ENCODE measurements around the gene ZFP1. TPM values are rescaled to one million over a fixed set of nuclear protein-coding genes. Genes with fewer than 3 reads are reported as not detected.

ZFP1 gene
- total RNA-seq, 4 donors from 2014 or later: 5.5 to 12.6 (median 7.0) TPM

DNA sequence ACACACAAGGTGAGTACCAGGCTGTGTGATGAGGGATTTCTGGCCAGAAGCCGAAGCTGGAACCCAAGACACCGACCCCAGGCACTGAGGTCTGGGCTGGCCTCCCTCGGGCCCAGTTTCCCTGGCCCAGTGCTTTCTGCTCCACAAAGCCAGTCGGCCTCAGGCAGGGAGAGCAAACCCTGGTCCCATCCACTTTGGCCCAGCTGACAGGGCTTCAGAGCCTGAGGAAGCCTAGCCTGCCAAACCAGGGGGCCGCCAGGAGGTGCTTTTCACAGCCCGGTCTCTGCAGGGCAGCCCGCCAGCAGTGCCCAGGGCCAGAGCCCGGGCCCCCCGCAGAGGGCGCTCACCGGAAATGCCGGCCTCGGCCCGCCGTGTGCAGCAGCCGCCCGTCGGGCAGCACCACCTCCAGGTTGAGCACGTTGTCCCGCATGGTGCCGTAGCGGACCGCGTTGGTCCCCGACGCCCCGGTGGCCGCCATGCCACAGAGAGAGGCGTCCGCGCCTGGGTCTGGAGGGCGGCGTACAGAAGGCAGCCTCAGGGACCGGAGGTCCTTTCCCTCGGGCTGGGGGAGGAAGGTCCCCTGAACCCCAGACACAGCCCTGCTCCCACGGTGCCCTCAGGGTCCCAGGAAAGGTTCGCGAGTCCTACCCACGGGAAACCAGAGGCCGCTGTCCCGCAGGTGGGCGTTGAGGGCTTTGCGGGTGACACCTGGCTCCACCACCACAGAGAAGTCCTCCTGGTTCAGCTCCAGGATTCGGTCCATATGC, 34.0 kb upstream of the ZFP1 start:
- DNase-seq (ENCODE audit: low spot score): no peak
- TF ChIP-seq, protein P1, sequence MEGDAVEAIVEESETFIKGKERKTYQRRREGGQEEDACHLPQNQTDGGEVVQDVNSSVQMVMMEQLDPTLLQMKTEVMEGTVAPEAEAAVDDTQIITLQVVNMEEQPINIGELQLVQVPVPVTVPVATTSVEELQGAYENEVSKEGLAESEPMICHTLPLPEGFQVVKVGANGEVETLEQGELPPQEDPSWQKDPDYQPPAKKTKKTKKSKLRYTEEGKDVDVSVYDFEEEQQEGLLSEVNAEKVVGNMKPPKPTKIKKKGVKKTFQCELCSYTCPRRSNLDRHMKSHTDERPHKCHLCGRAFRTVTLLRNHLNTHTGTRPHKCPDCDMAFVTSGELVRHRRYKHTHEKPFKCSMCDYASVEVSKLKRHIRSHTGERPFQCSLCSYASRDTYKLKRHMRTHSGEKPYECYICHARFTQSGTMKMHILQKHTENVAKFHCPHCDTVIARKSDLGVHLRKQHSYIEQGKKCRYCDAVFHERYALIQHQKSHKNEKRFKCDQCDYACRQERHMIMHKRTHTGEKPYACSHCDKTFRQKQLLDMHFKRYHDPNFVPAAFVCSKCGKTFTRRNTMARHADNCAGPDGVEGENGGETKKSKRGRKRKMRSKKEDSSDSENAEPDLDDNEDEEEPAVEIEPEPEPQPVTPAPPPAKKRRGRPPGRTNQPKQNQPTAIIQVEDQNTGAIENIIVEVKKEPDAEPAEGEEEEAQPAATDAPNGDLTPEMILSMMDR (IDR thresholded peaks at IDR 0.05): no peak

DNA sequence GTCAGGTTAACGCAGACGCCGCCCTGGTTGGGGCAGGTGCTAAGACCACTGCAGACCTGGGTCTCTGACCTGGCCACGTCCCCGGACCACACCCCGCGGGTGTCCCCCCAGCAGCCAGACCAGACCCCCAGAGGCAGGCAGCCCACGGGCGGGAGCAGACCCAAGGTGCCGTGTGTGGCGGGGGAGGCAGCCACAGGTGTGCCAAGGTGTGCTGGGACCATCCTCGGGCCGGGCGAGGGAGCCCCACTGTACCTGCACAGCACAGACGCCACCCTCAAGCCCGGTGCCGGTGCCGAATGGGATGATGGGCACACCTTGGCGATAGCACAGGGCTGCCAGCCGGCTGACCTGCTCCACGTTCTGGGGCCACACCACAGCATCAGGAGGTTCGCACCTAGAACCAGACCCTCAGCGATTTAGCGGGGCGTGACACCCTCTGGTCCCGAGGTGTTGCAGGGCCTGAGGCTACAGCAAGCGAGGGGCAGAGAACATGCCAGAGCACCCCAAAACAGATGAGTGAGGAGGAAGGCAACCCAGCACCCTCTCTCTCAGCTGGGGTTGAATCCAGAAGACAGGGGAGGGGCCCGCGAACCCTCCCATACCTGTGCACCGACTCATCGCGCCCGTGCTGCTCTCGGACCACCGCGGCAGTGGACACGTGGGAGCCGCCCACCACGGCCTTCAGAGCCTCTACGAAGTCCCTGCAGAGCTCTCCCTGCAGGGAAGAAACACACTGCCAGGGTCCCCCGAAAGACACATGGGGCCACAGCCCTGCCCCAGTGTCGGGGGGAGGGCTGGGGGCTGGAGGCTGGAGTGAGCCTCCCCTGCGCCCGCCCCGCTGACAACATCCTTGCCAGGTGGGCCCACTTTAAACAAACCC, 33.1 kb upstream of the ZFP1 start:
- TF ChIP-seq, protein P1 (IDR thresholded peaks at IDR 0.05): no peak
- DNase-seq (ENCODE audit: low spot score) (no peak), ATAC-seq (ENCODE audit: low FRiP score) (no peak)

More for the DNA sequence above, 34.0 kb upstream of the ZFP1 start:
- ATAC-seq (ENCODE audit: low FRiP score): no peak

DNA sequence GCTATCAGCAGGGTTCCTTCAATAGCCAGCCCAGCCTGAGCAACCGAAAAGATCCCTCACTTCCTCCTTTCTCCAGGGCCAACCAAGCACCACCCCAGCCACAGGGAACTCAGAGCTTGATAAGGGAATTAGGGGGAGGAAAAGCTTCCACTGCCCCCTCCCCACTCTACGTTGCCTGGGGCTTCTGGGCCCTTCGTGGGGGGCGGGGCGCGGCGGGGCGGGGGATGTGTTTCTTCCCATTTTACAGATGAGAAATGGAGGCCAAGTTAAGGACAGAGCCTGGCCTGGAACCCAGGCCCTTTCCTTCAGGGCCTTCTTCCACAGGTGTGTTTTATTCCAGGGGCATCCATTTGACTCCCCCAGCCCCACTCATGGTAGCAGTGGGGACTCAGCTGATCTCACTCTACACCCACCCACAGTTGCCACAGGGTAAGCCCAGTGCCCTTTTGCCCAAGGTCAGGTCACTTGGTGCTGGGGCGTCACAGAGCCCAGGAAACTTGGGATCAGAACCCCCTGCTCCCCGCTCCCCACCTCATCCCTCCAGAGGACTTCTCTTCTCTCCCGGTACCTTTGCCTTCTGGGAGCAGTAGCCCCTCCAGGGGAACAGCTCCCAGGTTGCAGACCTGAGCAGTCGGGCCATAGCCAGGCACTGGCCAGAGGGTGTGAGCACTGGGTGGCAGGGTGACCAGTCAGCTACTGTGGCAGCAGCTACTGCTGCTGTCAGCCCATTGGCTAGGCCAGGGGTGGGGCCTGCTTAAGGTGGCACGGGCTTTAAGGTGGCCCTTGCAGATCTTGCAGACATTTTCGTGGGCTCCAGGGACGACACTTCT, 32.0 kb upstream of the ZFP1 start, which contains the start of gene LDHD:
LDHD (minus strand) TSS at position 700 of the 830 bp plus-strand sequence; CDS start at position 640, 60 bp downstream.
- DNase-seq (ENCODE audit: low spot score) (no peak), ATAC-seq (ENCODE audit: low FRiP score) (peak; percentile 48)
- TF ChIP-seq, protein P1 (IDR thresholded peaks at IDR 0.05): no peak

DNA sequence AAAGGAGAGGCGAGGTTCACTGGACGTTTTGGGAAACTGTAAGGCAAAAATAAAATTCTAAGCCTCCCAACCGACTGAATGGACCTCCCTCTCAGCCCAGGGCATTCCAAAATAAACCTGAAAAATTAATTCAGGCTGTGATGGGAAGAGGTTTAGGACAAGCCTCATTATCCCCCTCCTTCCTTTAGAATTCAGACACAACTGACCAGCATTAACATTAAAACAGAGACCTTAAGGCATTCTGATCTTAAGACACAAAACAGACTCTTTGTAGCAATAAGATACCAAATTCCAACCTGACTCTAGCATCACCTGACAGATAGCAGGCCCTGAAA, 31.4 kb upstream of the ZFP1 start:
- TF ChIP-seq, protein P1 (IDR thresholded peaks at IDR 0.05): no peak
- ATAC-seq (ENCODE audit: low FRiP score): no peak
- no peak for DNase-seq (ENCODE audit: low spot score)

DNA sequence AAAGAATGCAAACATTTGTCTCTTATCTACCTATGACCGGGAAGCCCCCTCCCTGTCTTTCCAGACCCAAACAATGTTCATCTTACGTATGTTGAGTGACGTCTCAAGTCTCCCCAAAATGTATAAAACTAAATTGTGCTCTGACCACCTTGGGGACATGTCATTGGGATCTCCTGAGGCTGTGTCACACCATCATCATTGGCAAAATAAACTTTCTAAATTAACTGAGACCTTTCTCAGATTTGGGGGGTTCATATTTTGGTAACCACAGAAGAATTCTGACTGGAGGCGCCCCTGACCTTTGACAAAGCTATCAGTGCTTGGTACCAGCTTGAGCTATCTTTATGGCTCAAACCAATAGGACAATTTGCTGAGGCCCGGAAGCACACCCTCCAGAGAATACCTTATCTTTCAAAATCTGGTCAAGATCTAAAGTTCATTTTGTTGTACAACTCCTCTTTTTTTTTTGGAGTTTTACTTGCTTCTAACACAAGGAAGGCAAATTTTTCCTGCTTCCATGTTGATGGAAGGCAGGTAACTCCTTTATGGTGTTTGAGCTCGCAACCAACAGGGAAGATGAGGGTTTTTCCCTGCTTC, 29.3 kb upstream of the ZFP1 start:
- TF ChIP-seq, protein P1 (IDR thresholded peaks at IDR 0.05): no peak
- DNase-seq (ENCODE audit: low spot score) (no peak), ATAC-seq (ENCODE audit: low FRiP score) (no peak)

DNA sequence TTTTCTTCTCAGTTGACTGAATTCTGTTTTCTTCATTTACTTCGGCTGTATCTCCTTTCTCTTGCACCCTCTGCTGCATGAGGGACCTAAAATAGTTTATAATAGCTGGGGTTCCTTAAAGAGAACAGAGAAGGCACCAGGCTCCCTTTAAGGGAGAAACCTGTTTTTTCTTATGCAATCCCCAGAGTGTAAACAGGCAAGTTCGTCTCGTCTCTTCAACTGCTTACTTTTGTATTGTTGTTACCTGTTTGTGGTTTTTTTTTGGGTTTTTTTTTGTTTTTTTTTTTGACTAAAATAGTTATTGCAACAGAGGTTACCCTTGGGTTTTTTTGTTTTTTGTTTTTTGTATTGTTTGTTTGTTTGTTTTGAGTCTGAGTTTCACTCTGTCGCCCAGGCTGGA, 28.1 kb upstream of the ZFP1 start:
- no peak for DNase-seq (ENCODE audit: low spot score)
- no peak for ATAC-seq (ENCODE audit: low FRiP score)
- TF ChIP-seq, protein P1 (IDR thresholded peaks at IDR 0.05): no peak

All from omental fat pad (tissue), 4 donors.